M059J (cell line): ENCODE data around the gene HNF1A. TPM values are rescaled to one million over a fixed set of nuclear protein-coding genes. Genes with fewer than 3 reads are reported as not detected.

Source experiments
- DNase-seq: peaks from one replicate; pipeline ENCODE4 v3.0.0-alpha.2; 2012; ENCODE audit warnings: low read depth
- total RNA-seq: library from RNA; depleted of rRNA; stranded (reverse); fragments of >200 nt; shearing (Covaris generic); gene quantifications from 2 replicates; pipeline ENCODE4 v1.2.3, GENCODE V29; 2014

The HNF1A gene
- total RNA-seq, 1 experiment from 2014 or later: not detected

DNA sequence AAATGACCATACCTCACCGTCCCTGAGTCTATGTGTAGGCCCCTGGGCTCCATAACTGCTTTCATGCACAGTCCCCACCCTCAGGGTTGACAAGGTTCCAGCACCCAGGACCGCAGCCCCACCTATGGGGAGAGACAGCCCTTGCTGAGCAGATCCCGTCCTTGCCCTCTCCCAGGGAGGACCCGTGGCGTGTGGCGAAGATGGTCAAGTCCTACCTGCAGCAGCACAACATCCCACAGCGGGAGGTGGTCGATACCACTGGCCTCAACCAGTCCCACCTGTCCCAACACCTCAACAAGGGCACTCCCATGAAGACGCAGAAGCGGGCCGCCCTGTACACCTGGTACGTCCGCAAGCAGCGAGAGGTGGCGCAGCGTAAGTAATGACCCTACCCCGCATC is 10.3 kb downstream of the HNF1A start:
- DNase-seq: no peak

- DNase-seq: no peak
These were observed 11.3 kb downstream of the HNF1A start for GRCh38 chr12:120989687-120990086.

DNA sequence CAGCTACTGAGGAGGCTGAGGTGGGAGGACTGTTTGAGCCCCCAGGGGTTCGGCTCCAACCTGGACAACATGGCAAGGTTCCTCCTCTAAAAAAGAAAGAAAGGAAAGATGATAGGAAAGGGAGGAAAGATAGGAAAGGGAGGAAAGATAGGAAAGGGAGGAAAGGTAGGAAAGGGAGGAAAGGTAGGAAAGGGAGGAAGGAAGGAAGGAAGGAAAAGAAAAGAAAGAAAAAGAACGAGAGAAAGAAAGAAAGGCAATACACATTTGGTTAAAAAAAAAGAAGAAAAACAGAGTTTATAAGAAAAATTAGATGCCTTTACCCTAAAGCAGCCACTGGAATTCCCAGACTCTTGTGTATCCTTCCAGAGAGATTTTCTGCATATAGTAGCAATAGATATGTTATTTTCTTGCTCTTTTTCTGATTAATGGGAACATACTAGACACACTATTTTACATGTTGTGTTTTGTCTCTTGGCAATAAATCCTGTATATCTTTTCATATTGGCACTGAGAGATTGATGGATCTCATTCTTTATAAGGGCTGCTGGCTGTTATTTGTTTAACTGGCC is 12.2 kb downstream of the HNF1A start:
- no peak for DNase-seq

DNA sequence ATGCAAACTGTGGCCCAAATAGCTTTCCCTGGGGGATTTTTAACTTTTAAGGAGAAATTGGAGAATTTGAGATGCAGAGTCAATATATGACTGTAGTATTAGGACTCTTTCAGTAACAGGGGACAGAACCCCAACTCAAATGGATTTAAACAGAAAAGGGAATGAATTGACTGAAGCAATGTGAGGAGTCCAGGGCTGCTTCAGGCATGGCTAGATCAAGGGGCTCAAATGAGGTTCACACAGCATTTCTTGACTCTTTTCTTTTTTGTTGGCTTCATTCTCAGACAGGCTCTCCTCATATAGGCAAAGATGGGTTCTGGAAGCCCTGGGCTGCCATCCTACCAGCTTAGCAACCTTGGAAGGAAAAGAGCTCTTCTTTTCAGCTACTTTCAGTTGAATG is 13.6 kb downstream of the HNF1A start:
- no peak for DNase-seq

DNA sequence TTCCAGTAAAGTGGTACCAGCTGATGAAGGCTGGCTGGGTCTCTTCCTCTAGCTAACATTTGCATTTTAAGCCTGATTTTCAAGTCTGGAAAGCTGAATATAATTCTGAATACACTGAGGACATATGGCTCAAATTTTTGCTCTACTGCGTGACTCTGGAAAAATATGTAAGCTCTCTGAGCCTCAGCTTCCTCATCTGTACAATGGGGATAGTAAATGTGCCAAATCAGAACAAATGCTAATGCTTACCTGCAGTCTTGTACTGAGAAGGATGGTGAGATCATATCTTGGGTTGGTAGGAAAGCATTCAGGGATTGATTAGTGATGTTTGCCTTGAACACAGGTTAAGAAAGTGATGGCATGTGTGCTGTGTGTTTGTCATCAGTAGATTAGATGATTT is 14.6 kb downstream of the HNF1A start:
- no peak for DNase-seq

DNA sequence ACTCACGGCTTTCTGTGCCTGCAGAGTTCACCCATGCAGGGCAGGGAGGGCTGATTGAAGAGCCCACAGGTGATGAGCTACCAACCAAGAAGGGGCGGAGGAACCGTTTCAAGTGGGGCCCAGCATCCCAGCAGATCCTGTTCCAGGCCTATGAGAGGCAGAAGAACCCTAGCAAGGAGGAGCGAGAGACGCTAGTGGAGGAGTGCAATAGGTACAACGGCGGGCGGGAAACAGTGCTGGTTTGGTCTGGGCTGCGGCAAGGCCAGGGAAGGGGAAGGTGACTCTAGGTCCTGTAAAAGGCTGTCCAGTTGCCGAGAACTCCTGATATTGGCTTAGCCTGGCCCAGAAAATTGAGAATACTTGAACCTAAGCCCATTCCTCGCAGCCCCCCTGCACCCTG is 15.2 kb downstream of the HNF1A start:
- no peak for DNase-seq

- no peak for DNase-seq
These were observed 15.7 kb downstream of the HNF1A start for GRCh38 chr12:120994059-120994458.

GRCh38 chr12:120994589-120995337 is 16.4 kb downstream of the HNF1A start:
- no peak for DNase-seq

GRCh38 chr12:120996133-120996746 is 17.9 kb downstream of the HNF1A start:
- no peak for DNase-seq

- DNase-seq: no peak
These were observed 19.1 kb downstream of the HNF1A start for GRCh38 chr12:120997448-120997847.

- DNase-seq: no peak
These were observed 20.1 kb downstream of the HNF1A start for GRCh38 chr12:120998435-120998834.

DNA sequence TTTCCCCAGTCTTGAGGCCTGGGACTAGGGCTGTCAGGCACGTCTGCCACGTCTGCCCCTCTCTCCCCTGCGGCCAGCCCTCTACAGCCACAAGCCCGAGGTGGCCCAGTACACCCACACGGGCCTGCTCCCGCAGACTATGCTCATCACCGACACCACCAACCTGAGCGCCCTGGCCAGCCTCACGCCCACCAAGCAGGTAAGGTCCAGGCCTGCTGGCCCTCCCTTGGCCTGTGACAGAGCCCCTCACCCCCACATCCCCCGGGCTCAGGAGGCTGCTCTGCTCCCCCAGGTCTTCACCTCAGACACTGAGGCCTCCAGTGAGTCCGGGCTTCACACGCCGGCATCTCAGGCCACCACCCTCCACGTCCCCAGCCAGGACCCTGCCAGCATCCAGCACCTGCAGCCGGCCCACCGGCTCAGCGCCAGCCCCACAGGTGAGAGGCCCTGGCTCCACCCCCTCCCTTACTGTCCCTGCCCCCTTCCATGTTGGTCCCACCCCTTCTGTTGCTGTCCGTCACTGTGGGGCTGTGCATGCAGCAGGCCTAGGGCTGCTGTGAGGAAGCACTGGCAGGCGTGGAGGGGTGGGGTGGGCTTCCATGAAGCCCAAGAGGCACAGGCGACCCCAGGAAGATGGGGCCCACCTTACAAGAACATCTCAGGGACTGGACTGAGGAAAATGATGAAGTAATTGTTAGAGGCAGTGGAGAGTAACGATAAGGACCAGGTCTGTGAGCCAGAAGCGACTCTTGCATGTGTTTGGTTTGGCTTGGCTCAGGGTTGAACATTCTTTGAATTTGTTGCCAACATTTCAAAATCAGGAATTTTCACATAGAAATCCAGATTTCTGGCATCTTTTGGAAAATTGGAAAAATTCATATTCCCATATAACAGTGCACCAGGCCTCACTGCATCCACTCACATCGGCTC is 21.1 kb downstream of the HNF1A start:
- no peak for DNase-seq

DNA sequence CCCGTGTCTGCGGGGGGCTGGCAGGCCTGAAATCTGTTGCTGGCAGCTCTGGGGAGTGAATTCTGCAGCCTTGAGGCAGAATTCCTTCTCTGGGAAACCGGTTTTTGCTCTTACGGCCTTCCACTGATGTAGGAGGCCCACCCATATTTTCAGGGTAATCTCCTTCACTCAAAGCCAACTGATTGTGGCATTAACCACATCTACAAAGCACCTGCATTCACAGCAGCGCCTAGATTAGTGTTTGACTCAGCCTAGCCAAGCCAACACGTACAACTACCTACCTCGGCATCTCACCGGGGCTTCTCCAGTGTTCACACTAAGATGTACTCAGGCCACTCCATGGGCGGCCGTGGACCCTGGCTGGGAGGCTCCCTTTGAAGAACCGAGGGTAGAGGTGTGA is 22.2 kb downstream of the HNF1A start:
- no peak for DNase-seq

GRCh38 chr12:121001060-121001459 is 22.7 kb downstream of the HNF1A start:
- DNase-seq: no peak

- no peak for DNase-seq
These were observed 23.6 kb downstream of the HNF1A start for GRCh38 chr12:121001841-121002483.

- DNase-seq: no peak
These were observed 25.3 kb downstream of the HNF1A start for GRCh38 chr12:121003650-121004049.

DNA sequence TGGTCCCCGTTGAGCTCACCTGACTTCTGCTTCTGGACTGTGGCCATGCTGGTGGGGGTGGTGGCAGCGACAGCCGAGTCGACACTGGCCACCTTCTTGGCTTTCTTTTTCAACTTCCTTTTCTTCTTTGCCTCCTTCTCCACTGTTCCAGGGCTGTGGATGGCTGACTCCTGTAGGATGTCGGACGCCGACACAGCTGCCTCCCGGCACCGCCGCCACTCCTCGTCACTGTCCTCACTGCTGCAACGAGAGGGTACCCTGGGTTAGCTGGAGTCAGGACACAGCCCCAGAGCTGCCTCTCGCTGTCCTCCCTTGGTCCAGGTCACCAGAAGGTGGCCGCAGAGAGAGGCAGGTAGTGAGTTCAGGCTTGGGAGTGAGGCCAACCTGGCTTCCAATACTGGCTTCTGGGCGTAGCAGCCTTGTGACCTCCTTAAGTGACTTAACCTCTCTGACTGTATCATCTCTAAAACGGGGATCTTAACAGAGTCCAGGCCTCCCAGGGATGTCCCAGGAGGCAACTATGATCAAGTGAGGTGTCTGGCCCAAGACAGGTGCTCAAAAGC is 26.0 kb downstream of the HNF1A start:
- no peak for DNase-seq

- DNase-seq: peak; percentile 45
These were observed 27.0 kb downstream of the HNF1A start for GRCh38 chr12:121005346-121005815.

DNA sequence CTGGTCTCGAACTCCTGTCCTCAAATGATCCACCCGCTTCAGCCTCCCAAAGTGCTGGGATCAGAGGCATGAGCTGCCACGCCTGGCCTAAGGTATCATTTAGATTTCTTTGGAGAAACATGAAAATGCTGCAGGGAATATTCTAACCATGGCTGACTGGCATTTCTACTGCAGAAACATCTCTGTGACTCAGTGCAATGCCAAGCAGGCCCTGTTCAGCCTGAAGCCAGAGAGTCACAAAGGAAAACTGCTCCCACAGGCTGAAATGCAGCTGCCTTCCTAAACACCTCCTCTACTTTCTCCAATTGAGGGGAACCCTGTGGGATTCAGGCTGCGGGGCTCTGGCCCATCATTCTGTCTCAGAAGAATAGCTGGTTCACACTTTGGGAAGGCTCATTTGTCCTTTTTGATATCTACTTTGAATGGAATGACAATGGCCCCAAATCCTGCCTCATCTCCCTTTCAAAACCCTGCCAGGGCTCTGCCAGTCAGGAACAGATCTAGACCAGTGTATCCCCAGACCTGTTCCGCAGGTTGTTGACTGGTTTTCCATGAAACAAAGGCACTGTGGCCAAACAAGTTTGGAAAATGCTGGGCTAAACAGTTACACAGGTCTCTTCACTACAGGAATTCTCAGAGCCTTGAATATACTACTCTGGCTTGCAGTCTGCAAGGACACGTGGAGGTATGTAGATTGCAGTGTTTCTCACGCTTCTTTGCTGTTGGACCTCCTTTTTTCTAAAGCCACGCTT is 30.2 kb downstream of the HNF1A start:
- DNase-seq: no peak

DNA sequence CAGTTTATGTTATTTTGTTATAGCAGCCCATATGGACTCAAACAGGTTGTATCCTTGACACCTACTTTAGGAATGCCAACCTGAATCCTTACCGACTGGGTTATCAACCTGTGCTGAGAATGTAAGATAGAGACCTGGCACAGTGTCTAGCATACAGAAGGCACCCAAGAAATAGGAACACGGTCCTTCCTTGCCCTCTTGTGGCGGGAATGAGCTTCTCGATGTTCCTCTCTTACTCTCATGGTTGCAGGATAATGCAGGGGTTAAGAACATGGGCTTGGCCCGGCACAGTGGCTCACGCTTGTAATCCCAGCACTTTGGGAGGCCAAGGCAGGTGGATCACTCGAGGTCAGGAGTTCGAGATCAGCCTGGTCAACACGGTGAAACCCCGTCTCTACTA is 31.4 kb downstream of the HNF1A start:
- DNase-seq: peak; percentile 44
